HG02885 (cell line): ENCODE data around the gene OBSCN.

Experiments used
- ATAC-seq: cut with Tn5 transposase; IDR thresholded peaks from one replicate; pipeline ENCODE4 v1.9.1; 2021; ENCODE audit warnings: mild to moderate bottlenecking; ENCODE audit not compliant: unreplicated experiment, poor library complexity

The OBSCN gene

DNA sequence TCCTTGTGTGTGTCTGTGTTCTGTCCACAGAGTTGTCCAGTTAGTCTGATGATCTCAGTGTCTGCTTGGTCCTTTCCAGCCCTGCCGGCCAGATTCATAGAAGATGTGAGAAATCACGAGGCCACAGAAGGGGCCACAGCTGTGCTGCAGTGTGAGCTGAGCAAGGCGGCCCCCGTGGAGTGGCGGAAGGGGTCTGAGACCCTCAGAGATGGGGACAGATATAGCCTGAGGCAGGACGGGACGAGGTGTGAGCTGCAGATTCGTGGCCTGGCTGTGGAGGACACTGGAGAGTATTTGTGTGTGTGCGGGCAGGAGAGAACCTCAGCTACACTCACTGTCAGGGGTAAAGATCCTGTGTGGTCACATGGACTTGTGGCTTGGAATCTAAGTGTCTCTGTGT, 95.8 kb downstream of the OBSCN start:
- ATAC-seq, result no peak

DNA sequence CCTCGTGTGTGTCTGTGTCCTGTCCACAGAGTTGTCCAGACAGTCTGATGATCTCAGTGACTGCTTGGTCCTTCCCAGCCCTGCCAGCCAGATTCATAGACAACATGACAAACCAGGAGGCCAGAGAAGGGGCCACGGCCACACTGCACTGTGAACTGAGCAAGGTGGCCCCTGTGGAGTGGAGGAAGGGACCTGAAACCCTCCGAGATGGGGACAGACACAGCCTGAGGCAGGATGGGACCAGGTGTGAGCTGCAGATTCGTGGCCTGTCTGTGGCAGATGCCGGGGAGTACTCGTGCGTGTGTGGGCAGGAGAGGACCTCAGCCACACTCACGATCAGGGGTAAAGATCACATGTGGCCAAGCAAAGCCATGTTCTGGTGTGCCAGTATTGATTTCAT, 96.4 kb downstream of the OBSCN start:
- no peak for ATAC-seq

DNA sequence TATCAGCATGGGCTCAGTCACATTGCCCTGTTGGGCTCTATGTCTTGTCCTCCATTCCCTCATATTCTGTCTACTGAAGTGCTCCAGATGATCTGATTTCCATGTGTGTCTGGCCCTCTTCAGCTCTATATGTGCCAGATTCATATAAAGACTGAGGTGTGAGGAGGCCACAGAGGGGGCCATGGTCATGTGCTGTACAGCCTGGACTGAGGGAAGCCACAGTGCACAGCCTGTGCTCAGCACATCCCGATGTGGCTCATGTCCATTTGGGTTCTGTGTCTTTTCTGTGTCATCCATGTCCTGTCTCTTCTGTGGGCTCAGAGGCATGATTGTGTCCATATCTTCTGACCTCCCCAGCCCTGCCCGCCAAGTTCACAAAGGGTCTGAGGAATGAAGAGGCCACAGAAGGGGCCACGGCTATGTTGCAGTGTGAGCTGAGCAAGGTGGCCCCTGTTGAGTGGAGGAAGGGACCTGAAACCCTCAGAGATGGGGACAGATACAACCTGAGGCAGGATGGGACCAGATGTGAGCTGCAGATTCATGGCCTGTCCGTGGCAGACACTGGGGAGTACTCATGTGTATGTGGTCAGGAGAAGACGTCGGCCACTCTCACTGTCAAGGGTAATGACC, 97.0 kb downstream of the OBSCN start:
- ATAC-seq, result no peak

DNA sequence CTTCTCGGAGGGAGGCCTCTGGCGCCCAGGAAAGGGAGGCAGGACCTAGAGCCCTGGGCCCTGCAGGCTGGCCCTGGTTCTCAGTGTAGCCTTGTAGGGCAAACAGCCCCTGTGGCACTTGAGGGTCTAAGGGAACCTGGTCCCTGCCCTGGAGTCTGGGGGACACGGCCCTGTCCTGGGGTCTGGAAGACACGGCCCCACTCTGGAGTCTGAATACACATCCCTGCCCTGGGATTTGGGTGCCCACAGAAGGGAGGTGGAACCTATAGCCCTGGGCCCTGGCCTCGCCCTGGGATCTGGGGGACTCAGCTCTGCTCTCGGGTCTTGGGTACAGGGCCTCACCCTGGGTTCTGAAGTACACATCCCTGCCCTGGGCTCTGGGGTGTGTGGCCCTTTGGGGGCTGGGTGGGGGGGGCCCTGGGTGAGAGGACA, 97.9 kb downstream of the OBSCN start:
- ATAC-seq, result no peak

DNA sequence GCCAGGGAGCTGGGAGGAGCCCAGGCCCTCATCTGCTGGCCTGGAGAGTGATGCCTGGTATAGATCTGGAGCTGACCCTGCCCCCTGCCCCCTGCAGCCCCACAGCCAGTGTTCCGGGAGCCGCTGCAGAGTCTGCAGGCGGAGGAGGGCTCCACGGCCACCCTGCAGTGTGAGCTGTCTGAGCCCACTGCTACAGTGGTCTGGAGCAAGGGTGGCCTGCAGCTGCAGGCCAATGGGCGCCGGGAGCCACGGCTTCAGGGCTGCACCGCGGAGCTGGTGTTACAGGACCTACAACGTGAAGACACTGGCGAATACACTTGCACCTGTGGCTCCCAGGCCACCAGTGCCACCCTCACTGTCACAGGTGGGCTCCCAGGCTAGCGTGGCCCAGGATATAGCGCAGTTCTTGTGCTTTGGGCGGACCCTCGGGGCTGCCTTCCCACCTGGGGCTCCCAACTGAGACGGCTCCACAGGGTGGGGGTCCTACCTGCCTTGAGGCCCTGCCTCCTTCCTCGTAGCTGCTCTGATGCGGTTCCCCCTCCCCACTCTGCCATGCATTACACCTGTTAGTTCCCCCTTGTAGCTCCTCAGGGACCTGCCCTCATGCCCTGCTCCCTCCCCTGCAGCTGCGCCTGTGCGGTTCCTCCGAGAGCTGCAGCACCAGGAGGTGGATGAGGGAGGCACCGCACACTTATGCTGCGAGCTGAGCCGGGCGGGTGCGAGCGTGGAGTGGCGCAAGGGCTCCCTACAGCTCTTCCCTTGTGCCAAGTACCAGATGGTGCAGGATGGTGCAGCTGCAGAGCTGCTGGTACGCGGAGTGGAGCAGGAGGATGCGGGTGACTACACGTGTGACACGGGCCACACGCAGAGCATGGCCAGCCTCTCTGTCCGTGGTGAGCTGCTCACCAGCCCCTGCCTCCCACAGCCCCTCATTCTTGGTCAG, 98.7 kb downstream of the OBSCN start:
- ATAC-seq, result no peak

DNA sequence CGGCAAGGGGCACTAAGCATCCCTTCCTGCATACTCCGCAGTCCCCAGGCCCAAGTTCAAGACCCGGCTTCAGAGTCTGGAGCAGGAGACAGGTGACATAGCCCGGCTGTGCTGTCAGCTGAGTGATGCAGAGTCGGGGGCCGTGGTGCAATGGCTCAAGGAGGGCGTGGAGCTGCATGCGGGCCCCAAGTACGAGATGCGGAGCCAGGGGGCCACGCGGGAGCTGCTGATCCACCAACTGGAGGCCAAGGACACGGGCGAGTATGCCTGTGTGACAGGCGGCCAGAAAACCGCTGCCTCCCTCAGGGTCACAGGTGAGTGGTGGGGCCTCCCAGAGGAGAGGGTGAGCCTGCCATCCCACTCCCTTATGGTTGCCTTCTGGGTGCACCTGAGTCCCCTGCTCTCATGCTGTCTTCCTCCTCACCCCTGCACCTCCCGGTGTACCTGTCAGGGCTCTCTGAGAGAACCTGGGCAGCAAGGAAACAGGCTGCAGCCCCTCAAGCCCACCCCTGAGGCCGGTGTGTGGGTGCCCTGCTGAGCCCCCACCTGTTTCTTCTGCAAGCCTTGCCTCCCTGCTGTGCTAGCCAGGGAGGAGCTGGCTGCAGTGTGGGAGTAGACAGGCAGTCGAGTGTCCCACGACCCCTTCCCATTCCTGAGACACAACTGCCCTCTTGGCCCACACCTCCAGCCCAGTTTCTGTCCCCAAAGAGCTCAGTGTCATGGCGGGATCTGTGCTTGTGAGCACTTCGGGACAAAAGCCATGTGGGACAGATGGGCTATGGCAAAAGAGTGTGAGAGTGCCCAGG, 99.6 kb downstream of the OBSCN start:
- ATAC-seq, result no peak

DNA sequence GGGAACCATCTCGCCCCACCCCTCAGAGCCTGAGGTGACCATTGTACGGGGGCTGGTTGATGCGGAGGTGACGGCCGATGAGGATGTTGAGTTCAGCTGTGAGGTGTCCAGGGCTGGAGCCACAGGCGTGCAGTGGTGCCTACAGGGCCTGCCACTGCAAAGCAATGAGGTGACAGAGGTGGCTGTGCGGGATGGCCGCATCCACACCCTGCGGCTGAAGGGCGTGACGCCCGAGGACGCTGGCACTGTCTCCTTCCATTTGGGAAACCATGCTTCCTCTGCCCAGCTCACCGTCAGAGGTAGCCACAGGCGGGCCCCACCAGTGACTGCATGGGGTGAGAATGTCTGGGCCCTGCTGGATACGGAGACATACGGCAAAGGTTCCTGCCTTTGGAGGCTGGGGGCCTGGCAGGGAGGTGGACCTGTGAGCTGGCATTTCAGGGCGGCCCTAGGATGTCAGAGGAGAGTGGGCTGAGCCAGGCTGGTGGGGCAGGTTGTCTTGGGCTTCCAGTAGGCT, 100.3 kb downstream of the OBSCN start:
- no peak for ATAC-seq

DNA sequence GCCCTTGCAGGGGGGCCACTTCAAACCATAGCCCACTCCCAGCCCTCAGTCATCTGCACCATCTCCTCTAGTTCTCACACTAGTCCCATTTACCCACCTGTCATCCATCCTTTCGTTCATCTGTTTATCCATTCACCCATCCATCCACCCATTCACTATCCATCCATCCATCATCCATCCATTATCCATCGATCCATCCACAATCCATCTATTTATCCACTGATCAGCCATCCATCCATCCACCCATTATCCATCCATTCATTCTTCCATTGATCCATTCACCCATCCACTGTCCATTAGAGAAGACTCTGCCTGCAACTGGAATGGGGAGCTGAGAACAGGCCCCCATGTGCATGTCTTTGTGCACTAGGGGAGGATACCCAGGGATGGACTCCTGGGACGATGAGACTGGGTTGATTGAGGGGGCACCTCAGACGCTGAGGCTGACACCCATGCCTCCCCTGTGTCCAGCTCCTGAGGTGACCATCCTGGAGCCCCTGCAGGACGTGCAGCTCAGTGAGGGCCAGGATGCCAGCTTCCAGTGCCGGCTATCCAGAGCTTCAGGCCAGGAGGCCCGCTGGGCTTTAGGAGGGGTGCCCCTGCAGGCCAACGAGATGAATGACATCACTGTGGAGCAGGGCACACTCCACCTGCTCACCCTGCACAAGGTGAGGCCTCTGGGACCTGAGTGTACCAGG, 100.9 kb downstream of the OBSCN start:
- ATAC-seq, result no peak

DNA sequence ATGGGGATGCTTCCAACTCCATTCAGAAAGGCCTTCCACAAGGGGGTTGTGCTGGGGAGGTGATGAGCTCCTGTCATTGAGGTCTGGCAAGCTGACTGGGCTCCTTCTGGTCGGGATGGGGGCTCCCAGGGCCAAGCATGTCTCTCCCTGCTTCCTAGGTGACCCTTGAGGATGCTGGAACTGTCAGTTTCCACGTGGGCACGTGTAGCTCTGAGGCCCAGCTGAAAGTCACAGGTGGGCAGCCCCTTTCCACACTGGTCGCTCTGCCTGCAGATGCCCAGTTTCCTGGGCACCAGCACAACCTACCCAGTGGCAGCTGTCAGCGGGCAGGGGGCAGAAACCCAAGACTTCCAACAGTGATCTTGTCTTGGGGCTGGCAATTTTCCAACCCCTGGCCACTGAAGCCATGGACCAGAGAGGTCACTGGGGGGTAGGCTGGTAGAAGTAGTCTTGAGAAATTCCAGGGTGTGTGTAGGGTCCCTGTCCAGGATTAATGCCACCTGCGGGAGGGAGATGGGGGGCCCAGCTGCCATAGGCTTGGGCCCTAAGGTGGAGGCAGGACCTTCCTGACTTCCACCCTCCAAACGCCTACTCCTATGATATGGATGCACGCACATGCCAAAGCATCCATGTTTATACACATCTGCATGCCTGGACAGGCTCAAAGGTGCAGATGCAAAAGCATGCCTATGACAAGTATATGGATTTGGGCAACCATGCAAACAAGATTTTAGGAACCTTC, 101.7 kb downstream of the OBSCN start:
- ATAC-seq, result no peak

DNA sequence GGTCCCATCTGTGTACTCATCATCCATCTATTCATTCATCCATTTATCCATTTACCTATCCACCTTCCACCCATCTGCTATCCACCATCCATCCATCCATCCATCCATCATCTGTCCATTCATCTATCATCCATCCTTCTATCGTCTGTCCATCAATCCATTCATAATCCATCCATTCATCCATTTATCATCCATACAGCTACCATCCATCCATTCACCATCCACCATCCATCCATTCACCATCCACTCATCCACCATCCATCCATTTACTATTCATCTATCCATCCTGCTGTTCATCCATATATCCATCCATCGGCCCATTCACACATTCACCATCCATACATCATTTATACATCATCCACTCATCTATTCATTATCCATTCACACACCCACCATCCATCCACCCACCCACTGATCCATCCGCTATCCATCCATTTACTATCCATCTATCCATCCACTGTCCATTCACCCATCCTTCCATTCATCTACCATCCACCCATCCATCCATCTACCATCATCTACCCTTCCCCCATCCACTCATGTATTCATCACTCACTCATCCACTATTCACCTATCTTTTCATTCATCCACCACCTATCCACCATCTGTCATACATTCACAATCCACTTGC, 102.4 kb downstream of the OBSCN start:
- ATAC-seq, result no peak

DNA sequence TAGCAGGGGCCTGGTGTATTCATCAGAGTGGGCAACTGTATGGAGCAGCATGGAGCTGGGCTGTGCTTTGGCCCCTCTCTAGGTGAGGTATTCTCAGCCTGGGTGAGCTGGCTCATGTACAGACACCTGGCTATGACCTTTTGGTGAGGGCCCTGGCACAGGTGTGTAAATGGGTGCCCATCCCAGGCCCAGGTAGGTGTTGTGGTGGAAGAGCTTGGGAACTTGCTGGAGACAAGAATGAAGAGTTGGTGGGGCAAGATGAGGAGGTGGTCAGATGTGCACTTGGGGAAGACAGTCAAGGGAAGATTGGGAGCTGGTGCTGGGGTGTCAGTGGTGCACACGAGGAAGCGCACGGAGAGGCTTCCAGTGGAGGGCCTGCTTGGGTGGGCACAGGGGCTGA, 103.2 kb downstream of the OBSCN start:
- ATAC-seq, result no peak

DNA sequence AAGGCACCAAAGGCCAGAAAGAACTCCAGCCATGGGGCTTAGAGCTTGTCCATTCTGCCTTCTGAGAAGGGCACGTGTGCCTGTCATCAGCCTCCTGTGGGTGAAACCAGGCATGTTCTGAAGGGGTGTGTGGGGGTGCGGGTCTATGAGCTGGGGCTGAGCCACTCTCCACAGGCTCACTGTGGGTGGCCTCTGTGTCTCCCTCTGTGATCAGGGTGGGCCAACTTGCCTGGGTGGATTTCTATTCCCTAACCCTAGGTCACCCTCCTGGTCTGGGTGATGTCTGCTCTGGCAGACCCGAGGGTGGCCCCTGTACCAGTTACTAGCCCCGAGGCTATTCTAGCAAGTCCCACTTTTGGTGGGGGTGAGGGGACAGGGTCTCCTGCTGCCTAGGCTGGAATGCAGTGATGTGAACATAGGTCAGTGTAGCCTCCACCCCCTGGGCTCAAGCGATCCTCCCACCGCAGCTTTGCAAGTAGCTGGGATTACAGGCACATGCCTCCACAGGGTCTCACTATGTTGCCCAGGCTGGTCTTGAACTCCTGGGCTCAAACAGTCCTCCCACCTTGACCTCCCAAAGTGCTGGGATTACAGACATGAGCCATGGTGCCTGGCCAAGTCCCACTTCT, 104.4 kb downstream of the OBSCN start:
- no peak for ATAC-seq

DNA sequence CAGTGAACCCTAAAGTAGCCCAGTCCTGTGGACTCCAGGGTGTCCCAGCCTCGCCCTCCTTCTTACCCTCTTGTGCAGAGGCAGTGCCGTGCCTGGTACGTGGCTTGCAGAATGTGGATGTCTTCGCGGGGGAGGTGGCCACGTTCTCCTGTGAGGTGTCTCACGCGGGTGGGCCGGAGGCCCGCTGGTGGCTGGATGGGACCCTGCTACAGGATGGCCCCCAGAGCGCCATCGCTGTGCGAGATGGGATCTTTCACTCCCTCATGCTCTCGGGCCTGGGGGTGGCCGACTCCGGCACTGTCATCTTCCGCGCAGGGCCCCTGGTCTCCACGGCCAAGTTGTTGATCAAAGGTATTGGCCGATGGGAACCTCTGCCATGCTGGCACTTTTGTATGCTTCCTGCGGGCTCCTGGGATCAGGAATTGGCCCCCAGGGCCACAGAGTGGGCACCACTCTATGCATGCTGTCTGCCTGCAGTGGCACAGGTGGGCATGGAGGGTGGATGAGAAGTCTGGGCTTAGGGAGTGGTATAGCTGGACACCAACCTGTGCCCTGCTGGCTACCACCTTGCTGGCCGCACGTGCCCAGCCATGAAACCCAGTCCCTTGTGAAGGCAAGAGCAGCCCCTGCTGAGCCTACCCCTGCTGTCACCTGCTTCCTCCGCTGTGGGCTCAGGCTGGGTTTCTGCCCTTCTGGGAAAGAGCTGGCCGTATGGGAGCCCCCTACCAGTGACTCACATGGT, 105.9 kb downstream of the OBSCN start:
- no peak for ATAC-seq

DNA sequence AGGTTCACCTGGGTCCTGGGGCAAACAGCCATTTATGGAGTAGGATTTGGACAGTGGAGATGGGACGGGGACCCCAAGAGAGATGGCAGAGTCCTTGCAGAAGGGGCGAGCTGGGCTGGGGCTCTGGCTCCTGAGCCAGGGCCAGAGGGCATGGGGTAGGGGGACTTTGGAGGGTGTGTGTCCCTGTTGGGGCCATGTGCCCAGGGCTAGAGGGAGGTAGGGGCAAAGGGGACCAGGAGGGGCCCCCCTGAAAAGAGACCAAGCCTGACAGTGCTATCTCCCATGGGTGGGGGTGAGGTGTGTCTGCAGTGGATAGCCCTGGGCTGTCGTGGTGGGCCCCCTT, 106.4 kb downstream of the OBSCN start:
- no peak for ATAC-seq

DNA sequence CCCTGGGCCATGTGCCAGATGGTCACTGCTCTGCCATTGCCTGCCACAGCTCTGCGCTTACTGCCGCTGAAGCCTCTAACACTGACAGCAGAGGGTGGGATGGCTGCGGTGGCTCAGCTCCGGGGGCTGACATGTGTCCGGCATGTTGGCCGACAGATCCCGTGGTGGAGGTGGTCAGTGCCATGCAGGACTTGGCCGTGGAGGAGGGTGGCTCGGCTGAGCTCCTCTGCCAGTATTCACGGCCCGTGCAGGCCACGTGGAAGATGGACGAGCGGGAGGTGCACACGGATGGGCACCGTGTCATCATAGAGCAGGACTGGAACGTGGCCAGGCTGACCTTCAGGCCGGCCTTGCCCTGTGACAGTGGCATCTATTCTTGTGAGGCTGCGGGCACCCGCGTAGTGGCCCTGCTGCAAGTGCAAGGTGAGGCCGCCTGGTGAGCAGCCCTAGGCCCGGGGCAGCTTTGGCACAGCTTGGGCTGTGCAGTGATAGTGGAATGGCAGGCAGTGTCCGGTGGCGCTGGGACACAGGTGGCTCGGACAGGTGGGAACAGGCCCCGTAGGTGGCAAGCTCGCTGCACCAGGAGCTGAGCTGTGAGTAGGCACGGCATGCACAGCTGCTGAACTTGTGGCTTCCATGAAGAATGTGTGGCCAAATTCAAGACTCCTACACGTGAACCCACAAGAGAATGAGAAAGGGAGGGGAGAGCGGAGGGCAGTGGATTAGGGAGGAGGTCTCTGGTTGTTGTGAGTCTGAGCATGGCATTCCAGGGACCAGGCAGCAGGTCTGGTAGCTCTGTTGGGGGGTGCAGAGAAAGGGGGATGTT, 107.0 kb downstream of the OBSCN start:
- no peak for ATAC-seq

DNA sequence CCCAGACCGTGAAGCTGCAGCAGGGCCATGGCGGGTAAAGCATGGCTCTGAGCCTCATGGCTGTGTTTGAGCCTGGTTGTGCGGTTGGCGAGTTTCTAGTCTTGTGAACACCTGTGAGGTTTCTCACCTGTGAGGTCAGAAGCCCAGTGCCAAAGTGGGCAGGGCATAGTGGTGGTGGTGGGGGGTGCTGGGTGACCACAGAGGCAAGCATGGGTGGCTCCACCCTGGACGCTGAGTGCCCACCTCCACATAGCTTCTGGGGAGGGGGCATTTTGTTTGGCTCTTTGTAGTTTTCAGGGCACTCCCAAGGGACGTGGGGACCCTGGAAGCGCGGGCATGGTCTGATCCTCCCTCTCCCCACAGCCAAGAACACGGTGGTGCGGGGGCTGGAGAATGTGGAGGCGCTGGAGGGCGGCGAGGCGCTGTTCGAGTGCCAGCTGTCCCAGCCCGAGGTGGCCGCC, 107.7 kb downstream of the OBSCN start:
- ATAC-seq, result no peak

DNA sequence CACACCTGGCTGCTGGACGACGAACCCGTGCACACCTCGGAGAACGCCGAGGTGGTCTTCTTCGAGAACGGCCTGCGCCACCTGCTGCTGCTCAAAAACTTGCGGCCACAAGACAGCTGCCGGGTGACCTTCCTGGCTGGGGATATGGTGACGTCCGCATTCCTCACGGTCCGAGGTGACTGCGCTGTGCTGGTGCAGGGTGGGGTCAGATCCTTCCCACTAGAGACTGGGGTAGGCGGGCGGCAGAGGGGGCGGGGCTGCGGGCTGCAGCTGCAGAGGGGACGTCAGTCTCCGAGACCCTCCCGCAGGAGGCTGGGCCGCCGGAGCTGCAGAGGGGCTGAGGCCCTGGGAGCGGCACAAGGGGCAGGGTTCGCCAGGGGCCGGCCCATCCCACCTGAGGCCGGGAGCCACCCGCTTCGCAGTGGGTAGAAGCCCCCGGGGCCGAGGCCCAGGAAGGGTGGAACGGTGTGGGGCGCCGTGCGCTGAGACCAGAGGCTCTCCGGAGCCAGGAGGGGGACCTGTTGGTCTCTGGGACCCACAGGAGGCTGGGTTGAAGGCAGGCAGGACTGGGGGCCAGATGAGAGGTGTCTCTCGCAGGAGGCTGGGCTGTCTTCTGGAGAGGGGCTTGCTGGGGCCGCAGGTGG, 108.2 kb downstream of the OBSCN start:
- no peak for ATAC-seq
